ENCODE data around the gene COL28A1.
"Not testable (repeated sequence)": the region's sequence is repeated elsewhere in the genome, so short reads cannot be mapped to it uniquely, and the experiment has no call there.

Gene COL28A1

GRCh38 chr7:7535691-7536090 lies at the start of gene COL28A1:
COL28A1 (minus strand) TSS chr7:7535873; CDS start chr7:7532875, 2,998 bp downstream.
- no peak for DNase-seq

GRCh38 chr7:7584653-7585052 lies 49.0 kb upstream of the COL28A1 start:
- DNase-seq = no peak

- DNase-seq = no peak
Measured at GRCh38 chr7:7583731-7584130, 48.1 kb upstream of the COL28A1 start.

GRCh38 chr7:7582596-7582995 lies 46.9 kb upstream of the COL28A1 start:
- DNase-seq = no peak

- DNase-seq = no peak
Measured at GRCh38 chr7:7581531-7582179, 46.0 kb upstream of the COL28A1 start.

GRCh38 chr7:7579638-7580037 lies 44.0 kb upstream of the COL28A1 start:
- DNase-seq = no peak

- no peak for DNase-seq
Measured at GRCh38 chr7:7577888-7578287, 42.2 kb upstream of the COL28A1 start.

GRCh38 chr7:7576344-7576743 lies 40.7 kb upstream of the COL28A1 start:
- no peak for DNase-seq

- DNase-seq = no peak
Measured at GRCh38 chr7:7573701-7574100, 38.0 kb upstream of the COL28A1 start.

- DNase-seq = no peak
Measured at GRCh38 chr7:7570584-7570983, 34.9 kb upstream of the COL28A1 start.

GRCh38 chr7:7569615-7570014 lies 33.9 kb upstream of the COL28A1 start:
- no peak for DNase-seq

GRCh38 chr7:7569081-7569527 lies 33.4 kb upstream of the COL28A1 start:
- DNase-seq = no peak

- no peak for DNase-seq
Measured at GRCh38 chr7:7568553-7568952, 32.9 kb upstream of the COL28A1 start.

- DNase-seq = no peak
Measured at GRCh38 chr7:7567898-7568531, 32.3 kb upstream of the COL28A1 start.

- DNase-seq = peak; percentile 22
Measured at GRCh38 chr7:7566651-7567611, 31.3 kb upstream of the COL28A1 start, which contains the start of gene MIOS. MIOS (plus strand) TSS chr7:7566884; CDS start chr7:7572476, 5,592 bp downstream.

GRCh38 chr7:7565746-7566650 lies 30.3 kb upstream of the COL28A1 start:
- no peak for DNase-seq

GRCh38 chr7:7565018-7565680 lies 29.5 kb upstream of the COL28A1 start:
- DNase-seq = no peak

- DNase-seq = no peak
Measured at GRCh38 chr7:7564323-7564780, 28.7 kb upstream of the COL28A1 start.

- DNase-seq = no peak
Measured at GRCh38 chr7:7563813-7564212, 28.1 kb upstream of the COL28A1 start.

GRCh38 chr7:7563269-7563668 lies 27.6 kb upstream of the COL28A1 start:
- DNase-seq = no peak

- no peak for DNase-seq
Measured at GRCh38 chr7:7562736-7563135, 27.1 kb upstream of the COL28A1 start.

GRCh38 chr7:7561591-7561990 lies 25.9 kb upstream of the COL28A1 start:
- not testable (repeated sequence) for DNase-seq
